SH-SY5Y (cell line): Measurements from ENCODE around the gene PDE4B.

Source experiments
- GATA2 ChIP-seq: IDR thresholded peaks from 2 replicates; pipeline ENCODE4 v1.6.1; 2011; ENCODE audit warnings: mild to moderate bottlenecking, low read depth, low read length
- GATA3 ChIP-seq: IDR thresholded peaks from 2 replicates; pipeline ENCODE4 v1.6.1; 2011; ENCODE audit warnings: low read depth, mild to moderate bottlenecking, low read length, moderate library complexity

GRCh38 chr1:65846866-65847265, 54.2 kb downstream of the PDE4B start:
- no peak for TF ChIP-seq GATA3
- no peak for TF ChIP-seq GATA2
